Vagina (tissue), 2 donors: ENCODE measurements around the gene RPL10A.
A peak's percentile ranks its signal among the peaks of the same experiment; 100 is the strongest.

Experiments used
- POLR2A ChIP-seq, 2 donors: fragments of 450-650 bp; IDR thresholded peaks; one replicate each; pipeline ENCODE4 v1.6.1; 2017; ENCODE audit warnings: antibody characterized with exemption in 2 of 2, mild to moderate bottlenecking in 2 of 2, moderate library complexity in 2 of 2
- POLR2AphosphoS5 ChIP-seq, 2 donors: sonication (generic); formaldehyde crosslinking; IDR thresholded peaks; one replicate each; pipeline ENCODE4 v1.9.0; 2017; ENCODE audit warnings: antibody characterized with exemption in 2 of 2, mild to moderate bottlenecking in 2 of 2, low read depth in 1 of 2; ENCODE audit not compliant: insufficient read depth in 1 of 2

DNA sequence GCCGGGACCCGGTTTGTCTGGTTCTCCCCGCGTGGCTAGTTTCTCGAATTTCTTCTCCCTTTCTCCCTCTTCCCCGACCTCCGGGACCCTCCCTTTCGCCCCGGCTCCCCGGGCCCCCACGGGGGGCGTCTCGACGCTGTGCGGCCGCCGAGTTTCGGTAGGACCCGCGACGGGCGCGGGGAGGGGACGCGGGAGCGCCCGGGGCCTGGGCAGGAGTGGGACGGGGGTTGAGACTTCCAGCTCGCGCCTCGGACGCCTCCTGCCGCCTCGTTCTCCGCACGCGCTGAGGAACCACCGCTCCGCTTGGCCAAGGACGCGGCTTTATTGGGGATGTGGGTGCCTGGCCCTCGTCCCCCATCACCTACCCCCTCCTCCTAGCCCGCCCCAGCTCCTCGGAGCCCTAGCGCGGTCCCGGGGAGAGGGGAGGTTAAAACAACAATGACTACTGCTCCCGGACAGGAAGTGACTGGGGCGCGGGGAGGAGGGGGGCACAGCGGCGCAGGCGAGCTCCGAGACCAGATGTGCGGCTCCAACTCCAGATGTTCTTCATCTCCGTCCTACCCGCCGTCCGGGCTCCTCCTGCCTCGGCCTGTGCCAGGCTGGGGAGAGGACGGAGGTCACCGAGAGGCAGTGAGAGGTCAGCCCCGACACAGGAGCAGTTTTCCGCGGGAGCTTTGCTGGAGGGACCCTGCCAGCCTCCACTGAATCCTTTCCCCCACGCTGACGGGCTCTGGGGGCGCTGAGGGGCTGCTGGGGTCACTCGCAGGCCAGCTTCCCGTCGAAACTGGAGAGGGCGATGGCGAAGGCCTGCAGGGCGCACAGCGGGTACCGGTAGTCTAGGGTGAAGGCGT, 29.6 kb downstream of the RPL10A start:
- TF ChIP-seq POLR2AphosphoS5 (IDR thresholded peaks at IDR 0.05; ENCODE audit: insufficient read depth in 1 of 2, low read depth in 1 of 2) (peak in 1 of 2 donors; percentile 89), POLR2A (IDR thresholded peaks at IDR 0.05) (peak in 1 of 2 donors; percentile 27)
